Psoas muscle (tissue), 8 donors: ENCODE results near the gene CIAO2B. TPM values are rescaled to one million over a fixed set of nuclear protein-coding genes. Genes with fewer than 3 reads are reported as not detected.

Experiments used
- ATAC-seq, 4 donors: fragments of 200-7000 bp; cut with Tn5 transposase; one replicate each; pipeline ENCODE4 v1.9.1; 2020; ENCODE audit warnings: moderate library complexity in 3 of 4, mild to moderate bottlenecking in 2 of 4
- DNase-seq, 2 donors: peaks; one replicate each; pipeline ENCODE4 v3.0.0-alpha.2; 2020
- H3K27ac ChIP-seq: fragments of 200-600 bp; one replicate; pipeline ENCODE4 v1.8.0; 2022
- H3K27me3 ChIP-seq, 3 donors: fragments of 200-600 bp in 1 of 3; one replicate each; pipeline versions ENCODE4 v1.6.1 to v1.8.0; 2013 to 2022; ENCODE audit warnings: low read length in 2 of 3, mild to moderate bottlenecking in 2 of 3, moderate library complexity in 1 of 3; ENCODE audit not compliant: insufficient read depth in 3 of 3
- H3K36me3 ChIP-seq, 2 donors: fragments of 200-600 bp in 1 of 2; one replicate each; pipeline versions ENCODE4 v1.6.1 to v1.8.0; 2013 to 2022; ENCODE audit warnings: low read depth in 1 of 2, mild to moderate bottlenecking in 1 of 2, moderate library complexity in 1 of 2; ENCODE audit not compliant: insufficient read depth in 1 of 2
- H3K4me1 ChIP-seq: fragments of 200-600 bp; one replicate; pipeline ENCODE4 v1.8.0; 2022
- H3K4me3 ChIP-seq: fragments of 200-600 bp; one replicate; pipeline ENCODE4 v1.8.0; 2022; ENCODE audit warnings: mild to moderate bottlenecking
- H3K9me3 ChIP-seq: fragments of 200-600 bp; one replicate; pipeline ENCODE4 v1.8.0; 2022
- CTCF ChIP-seq: fragments of 200-600 bp; IDR thresholded peaks from one replicate; pipeline ENCODE4 v1.8.0; 2022; ENCODE audit warnings: antibody characterized with exemption
- WGBS, 3 donors: extraction: QIAGEN DNeasy Blood & Tissue Kit; methylation state at CpG; one replicate each; pipeline versions ENCODE4 v1.1.6 to v1.1.7; 2013; 5-methylcytosine and 5-hydroxymethylcytosine counted together
- intact Hi-C, 2 donors: fragments of 100-400 bp; cut with DNase I; formaldehyde crosslinking; loops; one replicate each; pipeline versions ENCODE4 v1.11.0 to v1.14.2; 2022
- polyA plus RNA-seq, 3 donors: library from polyadenylated mRNA; stranded (reverse); fragments of 200-250 nt; gene quantifications; one replicate each; pipeline ENCODE4 v1.2.3, GENCODE V29; 2013
- total RNA-seq, 4 donors: library from RNA; stranded (reverse); fragmentation: NEBNext Ultra II Directional in 2 of 4; extraction: Animal tissue kit (Norgen Biotek cat#: 25700) in 2 of 4; gene quantifications; one replicate each; pipeline versions ENCODE4 v1.2.1 to v1.2.4, GENCODE V29; 2021 to 2023
- donor health status: healthy with polysubstance abuse.
- donor health status: DM: no; HTN: no; CAD: no; lungs with moderate emphysema.
- donor health status: Bipolar disorder and iron deficiency.
- donor health status: healthy.
- donor health status: DM: yes; HTN: yes; CAD: no.
- donor health status: DM: no; HTN: no; CAD: no.
- donor health status: DM: no; HTN: no; CAD: no.
- donor health status: DM: yes; HTN: yes; CAD: no.

The CIAO2B gene
- total and polyA plus RNA-seq, 7 donors: 145 to 818 (median 346) TPM

- DNase-seq (no peak), ATAC-seq (no peak)
- Histone ChIP-seq H3K4me3 (no peak overlapping the region), H3K27me3 (no peaks in the 10 kb centered on the region), H3K9me3 (no peaks in the 10 kb centered on the region), H3K36me3 (no peaks in the 10 kb centered on the region), H3K4me1 (peaks cover 24% of the 10 kb centered on the region), H3K27ac (no peak overlapping the region)
- intact Hi-C loops: loop anchor here (5.0 to 10.0 kb wide), 3 partner anchors 36 to 59 kb away; partner anchors contain the start of gene CIAO2B (in 1 of the 2)
- WGBS, 3 donors: 90 to 96% (median 92%) methylated on average over 3 of the region's 3 CpGs
- TF ChIP-seq CTCF: no peak
These were observed 38.2 kb downstream of the CIAO2B start for GRCh38 chr16:66895999-66896398.

GRCh38 chr16:66895689-66895979 is 38.6 kb downstream of the CIAO2B start:
- Histone ChIP-seq H3K27ac (peak overlapping the region; percentile 30), H3K4me3 (no peak overlapping the region), H3K27me3 (no peaks in the 10 kb centered on the region), H3K9me3 (no peaks in the 10 kb centered on the region), H3K4me1 (peaks cover 21% of the 10 kb centered on the region), H3K36me3 (no peaks in the 10 kb centered on the region)
- TF ChIP-seq CTCF: no peak
- ATAC-seq (no peak), DNase-seq (no peak)
- intact Hi-C loops: loop anchor here (5.0 to 10.0 kb wide), 3 partner anchors 37 to 59 kb away; partner anchors contain the start of gene CIAO2B (in 1 of the 2)
- 81 to 95% (median 83%) methylated on average over 5 of the region's 5 CpGs for WGBS, 3 donors

- Histone ChIP-seq H3K36me3 (no peaks in the 10 kb centered on the region), H3K27ac (peak overlapping the region; percentile 30), H3K27me3 (no peaks in the 10 kb centered on the region), H3K4me1 (peaks cover 17% of the 10 kb centered on the region), H3K9me3 (no peaks in the 10 kb centered on the region), H3K4me3 (no peak overlapping the region)
- DNase-seq (peak; percentile 64 to 78), ATAC-seq (peak; percentile 69 to 79 (median 76))
- peak; percentile 83 for TF ChIP-seq CTCF
- intact Hi-C loops: loop anchor here (5.0 to 10.0 kb wide), 4 partner anchors 37 to 262 kb away; partner anchors contain the start of genes CIAO2B (in 1 of the 2), FBXL8 (in 1 of the 2) and TRADD (in 1 of the 2)
- WGBS, 3 donors: 33 to 41% (median 37%) methylated on average over 11 of the region's 11 CpGs
These were observed 39.1 kb downstream of the CIAO2B start for GRCh38 chr16:66894948-66895688.

GRCh38 chr16:66894055-66894454 is 40.1 kb downstream of the CIAO2B start:
- whole genome bisulfite sequencing, 3 donors: 61 to 77% (median 74%) methylated on average over 2 of the region's 2 CpGs
- Histone ChIP-seq H3K27ac (no peak overlapping the region), H3K27me3 (no peaks in the 10 kb centered on the region), H3K36me3 (no peaks in the 10 kb centered on the region), H3K4me3 (no peak overlapping the region), H3K4me1 (peaks cover 7% of the 10 kb centered on the region), H3K9me3 (no peaks in the 10 kb centered on the region)
- ATAC-seq: no peak
- no peak for DNase-seq
- intact Hi-C loops: loop anchor here (5.0 to 10.0 kb wide), 2 partner anchors 61 to 263 kb away; partner anchors contain the start of genes FBXL8 (in 1 of the 2) and TRADD (in 1 of the 2)
- no peak for TF ChIP-seq CTCF
